SK-N-MC (cell line): ENCODE results near the gene MCTP2.

Experiments used
- EZH2 ChIP-seq: fragments of 200-600 bp; sonication (generic); IDR thresholded peaks from one replicate; pipeline ENCODE4 v1.6.1; 2017; ENCODE audit warnings: antibody characterized with exemption
- FOXP2 ChIP-seq: optimal IDR thresholded peaks from 2 replicates; pipeline ENCODE3; 2011; ENCODE audit warnings: mild to moderate bottlenecking, moderate library complexity; ENCODE audit not compliant: insufficient read depth; ENCODE audit errors: extremely low read length, control extremely low read depth
- POLR2AphosphoS5 ChIP-seq: IDR thresholded peaks from 2 replicates; pipeline ENCODE4 v1.6.1; 2012; ENCODE audit warnings: mild to moderate bottlenecking, low read depth, low read length, borderline replicate concordance

GRCh38 chr15:94414916-94415315 is 183.6 kb downstream of the MCTP2 start:
- TF ChIP-seq POLR2AphosphoS5 (no peak), EZH2 (no peak), FOXP2 (no peak)
